Measurements from ENCODE around the gene SLF2. TPM values are rescaled to one million over a fixed set of nuclear protein-coding genes. Genes with fewer than 3 reads are reported as not detected.

Gene SLF2
- total RNA-seq, 1 experiment from 2014 or later = 43.0 TPM

GRCh38 chr10:100879741-100880360 is 32.9 kb upstream of the SLF2 start:
- H3K4me2 ChIP-seq (ENCODE audit: low read length) = no peak overlapping the region
- H3K9me3 ChIP-seq (ENCODE audit: control insufficient read depth in 1 of 2, insufficient read depth in 1 of 2, low read depth in 1 of 2, low read length in 2 of 2) = no peaks in the 10 kb centered on the region
- intact Hi-C loops (cut with micrococcal nuclease) = loop anchor here (2.0 to 5.0 kb wide), 4 partner anchors 132 to 371 kb away; no protein-coding TSS in a partner anchor
- H3K27ac ChIP-seq (ENCODE audit: low read depth, low read length) = no peak overlapping the region
- H2AFZ ChIP-seq (ENCODE audit: low read depth, low read length, poor library complexity, severe bottlenecking) = no peak overlapping the region
- no peaks in the 10 kb centered on the region for H3K27me3 ChIP-seq (ENCODE audit: insufficient read depth, low read length)
- H3K9me2 ChIP-seq (ENCODE audit: insufficient read depth) = no peaks in the 10 kb centered on the region
- BruUV-seq (replicated peaks) = no TSS peak
- CTCF ChIA-PET = interaction anchor here (1.1 to 5.1 kb wide), 9 partner anchors 8 to 446 kb away, joined by 3 to 182 read pairs (median 27); partner anchors contain the start of genes HIF1AN and PAX2
- RAD21 ChIA-PET (ENCODE audit: low non-redundant PET in 1 of 2, low total read pairs in 2 of 2, uncharacterized antibody in 2 of 2, unreplicated experiment in 2 of 2) = interaction anchor here (1.7 to 2.3 kb wide), 5 partner anchors 9 to 361 kb away, joined by 5 to 36 read pairs (median 8); no protein-coding TSS in a partner anchor
- DNase-seq (ENCODE audit: low read depth, low spot score) (no peak), ATAC-seq (no peak)
- TF ChIP-seq, protein P1, sequence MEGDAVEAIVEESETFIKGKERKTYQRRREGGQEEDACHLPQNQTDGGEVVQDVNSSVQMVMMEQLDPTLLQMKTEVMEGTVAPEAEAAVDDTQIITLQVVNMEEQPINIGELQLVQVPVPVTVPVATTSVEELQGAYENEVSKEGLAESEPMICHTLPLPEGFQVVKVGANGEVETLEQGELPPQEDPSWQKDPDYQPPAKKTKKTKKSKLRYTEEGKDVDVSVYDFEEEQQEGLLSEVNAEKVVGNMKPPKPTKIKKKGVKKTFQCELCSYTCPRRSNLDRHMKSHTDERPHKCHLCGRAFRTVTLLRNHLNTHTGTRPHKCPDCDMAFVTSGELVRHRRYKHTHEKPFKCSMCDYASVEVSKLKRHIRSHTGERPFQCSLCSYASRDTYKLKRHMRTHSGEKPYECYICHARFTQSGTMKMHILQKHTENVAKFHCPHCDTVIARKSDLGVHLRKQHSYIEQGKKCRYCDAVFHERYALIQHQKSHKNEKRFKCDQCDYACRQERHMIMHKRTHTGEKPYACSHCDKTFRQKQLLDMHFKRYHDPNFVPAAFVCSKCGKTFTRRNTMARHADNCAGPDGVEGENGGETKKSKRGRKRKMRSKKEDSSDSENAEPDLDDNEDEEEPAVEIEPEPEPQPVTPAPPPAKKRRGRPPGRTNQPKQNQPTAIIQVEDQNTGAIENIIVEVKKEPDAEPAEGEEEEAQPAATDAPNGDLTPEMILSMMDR (IDR thresholded peaks at IDR 0.05 in 2 of 3, conservative IDR thresholded peaks at IDR 0.05 in 1 of 3; ENCODE audit: borderline replicate concordance in 1 of 3, insufficient read depth in 1 of 3, low read depth in 2 of 3, low read length in 2 of 3) = peak in 2 of 3 experiments; percentile 26 to 58; a peak in 2 of 6 replicates
- TF ChIP-seq CBX3 (IDR thresholded peaks at IDR 0.05; ENCODE audit: low read depth) (no peak), RAD21 (IDR thresholded peaks at IDR 0.05; ENCODE audit: low read depth) (peak; percentile 62), SP1 (IDR thresholded peaks at IDR 0.05; ENCODE audit: low read depth) (no peak), YY1 (IDR thresholded peaks at IDR 0.05; ENCODE audit: extremely low read depth, insufficient replicate concordance, low read depth, low read length) (no peak)
- H3K9ac ChIP-seq (ENCODE audit: low read length) = no peak overlapping the region
- POLR2A ChIA-PET = interaction anchor here (2.0 kb wide), 1 partner anchor 317 kb away, joined by 10 read pairs; no protein-coding TSS in a partner anchor
- no peaks in the 10 kb centered on the region for H3K36me3 ChIP-seq (ENCODE audit: control insufficient read depth in 1 of 2, insufficient read depth in 2 of 2, low read length in 2 of 2)
- no peak overlapping the region for H3K4me3 ChIP-seq (replicated peaks in 1 of 2; ENCODE audit: low read depth in 1 of 2, low read length in 2 of 2)
- no peaks in the 10 kb centered on the region for H3K79me2 ChIP-seq (ENCODE audit: insufficient read depth, low read length)
- H3K4me1 ChIP-seq (ENCODE audit: control insufficient read depth in 1 of 2, insufficient read depth in 2 of 2, low read length in 2 of 2) = peaks cover 8 to 27% of the 10 kb centered on the region in 2 experiments
- H4K20me1 ChIP-seq (ENCODE audit: insufficient read depth) = no peaks in the 10 kb centered on the region

All from HCT116 (cell line).